ENCODE data around the gene AGAP1. TPM values are rescaled to one million over a fixed set of nuclear protein-coding genes. Genes with fewer than 3 reads are reported as not detected.

The AGAP1 gene
- polyA plus RNA-seq, 1 donor from 2014 or later: 17.4 TPM

- Histone ChIP-seq H3K4me2 (ENCODE audit: low read length) (no peak overlapping the region), H3K27ac (ENCODE audit: low read length) (no peak overlapping the region), H3K27me3 (ENCODE audit: insufficient read depth, low read depth, low read length) (no peaks in the 10 kb centered on the region), H3K79me2 (replicated peaks; ENCODE audit: insufficient read depth, low read length) (peaks cover 32% of the 10 kb centered on the region), H2AFZ (ENCODE audit: low read depth, low read length) (no peak overlapping the region), H3K36me3 (ENCODE audit: insufficient read depth, low read length) (no peaks in the 10 kb centered on the region), H3K4me3 (ENCODE audit: low read length) (no peak overlapping the region), H3K9me2 (ENCODE audit: insufficient read depth, low read length) (no peaks in the 10 kb centered on the region), H3K9me3 (ENCODE audit: low read length) (no peaks in the 10 kb centered on the region), H3K9ac (ENCODE audit: low read length) (no peak overlapping the region), H3F3A (ENCODE audit: insufficient read depth, low read length, poor library complexity, severe bottlenecking) (no peaks in the 10 kb centered on the region), H4K20me1 (ENCODE audit: insufficient read depth) (no peaks in the 10 kb centered on the region)
- TF ChIP-seq RAD21 (conservative IDR thresholded peaks at IDR 0.05): no peak
- TF ChIP-seq SMC3 (conservative IDR thresholded peaks at IDR 0.05; ENCODE audit: poor library complexity): no peak
- TF ChIP-seq TAF1 (IDR thresholded peaks at IDR 0.05; ENCODE audit: low read depth): no peak
- TF ChIP-seq MXI1 (conservative IDR thresholded peaks at IDR 0.05; ENCODE audit: poor library complexity, severe bottlenecking): no peak
- no peak for TF ChIP-seq EP300 (conservative IDR thresholded peaks at IDR 0.05; ENCODE audit: poor library complexity, severe bottlenecking)
- TF ChIP-seq REST (IDR thresholded peaks at IDR 0.05; ENCODE audit: borderline replicate concordance): no peak
- no peak for TF ChIP-seq EZH2 (IDR thresholded peaks at IDR 0.05; ENCODE audit: borderline replicate concordance, insufficient read depth, low read length, poor library complexity, severe bottlenecking)
- no peak for TF ChIP-seq CTCF (IDR thresholded peaks at IDR 0.05; ENCODE audit: poor library complexity, severe bottlenecking)
- no peak for TF ChIP-seq POLR2AphosphoS5 (IDR thresholded peaks at IDR 0.05)
These were observed 204.2 kb downstream of the AGAP1 start for GRCh38 chr2:235698028-235698427.

- Histone ChIP-seq H3K9ac (ENCODE audit: low read length) (no peak overlapping the region), H3F3A (ENCODE audit: insufficient read depth, low read length, poor library complexity, severe bottlenecking) (no peaks in the 10 kb centered on the region), H4K20me1 (ENCODE audit: insufficient read depth) (no peaks in the 10 kb centered on the region), H3K4me3 (ENCODE audit: low read length) (no peak overlapping the region), H3K4me2 (ENCODE audit: low read length) (no peak overlapping the region), H2AFZ (ENCODE audit: low read depth, low read length) (no peak overlapping the region), H3K9me3 (ENCODE audit: low read length) (no peaks in the 10 kb centered on the region), H3K79me2 (replicated peaks; ENCODE audit: insufficient read depth, low read length) (peaks cover 27% of the 10 kb centered on the region), H3K36me3 (ENCODE audit: insufficient read depth, low read length) (no peaks in the 10 kb centered on the region), H3K9me2 (ENCODE audit: insufficient read depth, low read length) (no peaks in the 10 kb centered on the region), H3K27ac (ENCODE audit: low read length) (no peak overlapping the region), H3K27me3 (ENCODE audit: insufficient read depth, low read depth, low read length) (no peaks in the 10 kb centered on the region)
- no peak for TF ChIP-seq MXI1 (conservative IDR thresholded peaks at IDR 0.05; ENCODE audit: poor library complexity, severe bottlenecking)
- TF ChIP-seq EP300 (conservative IDR thresholded peaks at IDR 0.05; ENCODE audit: poor library complexity, severe bottlenecking): no peak
- TF ChIP-seq SMC3 (conservative IDR thresholded peaks at IDR 0.05; ENCODE audit: poor library complexity): no peak
- no peak for TF ChIP-seq POLR2AphosphoS5 (IDR thresholded peaks at IDR 0.05)
- TF ChIP-seq CTCF (IDR thresholded peaks at IDR 0.05; ENCODE audit: poor library complexity, severe bottlenecking): no peak
- TF ChIP-seq EZH2 (IDR thresholded peaks at IDR 0.05; ENCODE audit: borderline replicate concordance, insufficient read depth, low read length, poor library complexity, severe bottlenecking): no peak
- TF ChIP-seq TAF1 (IDR thresholded peaks at IDR 0.05; ENCODE audit: low read depth): no peak
- no peak for TF ChIP-seq REST (IDR thresholded peaks at IDR 0.05; ENCODE audit: borderline replicate concordance)
- no peak for TF ChIP-seq RAD21 (conservative IDR thresholded peaks at IDR 0.05)
These were observed 204.6 kb downstream of the AGAP1 start for GRCh38 chr2:235698491-235698890.

All from neural cell (in vitro differentiated cells).